SKM-1 (cell line): ENCODE results near the gene DSCAML1.

Experiments
- DNase-seq: peaks from one replicate; lab custom pipeline; 2025; ENCODE audit not compliant: unreplicated experiment; lab: John Stamatoyannopoulos, UW

Gene DSCAML1

DNA sequence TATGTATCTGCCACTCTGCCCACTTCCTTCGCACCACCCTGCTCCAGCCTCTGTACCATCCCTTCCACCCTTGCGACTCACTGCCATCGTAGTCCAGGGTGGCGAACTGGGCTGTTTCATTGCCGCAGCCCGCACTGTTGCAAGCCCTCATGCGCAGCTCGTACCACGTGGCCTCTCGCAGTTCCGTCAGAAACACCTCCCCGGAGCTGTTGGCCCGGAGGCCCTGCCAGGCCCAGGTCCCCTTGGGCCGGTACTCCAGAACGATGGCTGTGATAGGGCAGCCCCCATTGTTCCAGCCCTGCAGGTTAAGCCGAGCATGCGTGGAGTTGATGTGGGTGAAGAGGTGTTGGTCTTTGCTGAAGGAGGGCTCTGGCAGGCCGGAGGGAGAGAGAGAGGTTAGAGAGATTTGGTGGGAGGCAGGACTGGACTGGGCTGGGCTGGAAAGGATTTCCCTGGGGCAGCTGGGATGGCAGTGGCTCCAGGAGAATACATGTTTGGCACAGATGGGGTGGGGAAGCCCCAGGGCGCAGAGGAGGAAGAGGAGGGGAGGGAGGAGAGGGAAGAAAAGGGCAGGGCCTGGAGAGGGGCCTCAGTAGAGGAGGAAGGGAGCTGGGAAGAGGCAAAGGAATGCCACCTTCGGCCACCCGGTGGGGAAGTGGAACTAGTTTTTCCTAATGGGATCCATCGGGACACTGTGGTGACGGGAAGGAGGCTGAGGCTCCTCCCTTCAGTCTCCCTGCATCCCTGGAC lies 359.8 kb downstream of the DSCAML1 start:
- DNase-seq, result no peak

DNA sequence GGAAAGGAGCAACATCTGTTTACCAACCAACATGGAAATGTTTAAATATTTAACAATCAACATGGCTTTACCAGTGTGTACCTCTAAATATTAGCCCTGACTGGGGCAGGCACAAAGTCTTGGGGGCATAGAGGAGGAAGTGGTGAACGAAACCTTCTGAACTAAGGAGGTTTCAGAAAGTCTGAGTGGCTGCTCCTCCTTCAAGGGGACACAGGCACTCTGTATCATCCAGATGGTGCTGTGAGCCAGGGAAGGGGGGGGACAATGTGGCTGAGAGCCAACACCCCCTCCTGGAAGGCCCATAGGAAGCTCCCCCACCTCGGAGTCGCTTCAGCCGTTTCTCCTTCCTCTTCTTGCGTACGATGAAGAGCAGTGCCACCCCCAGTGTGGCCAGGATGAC lies 361.7 kb downstream of the DSCAML1 start:
- no peak for DNase-seq

DNA sequence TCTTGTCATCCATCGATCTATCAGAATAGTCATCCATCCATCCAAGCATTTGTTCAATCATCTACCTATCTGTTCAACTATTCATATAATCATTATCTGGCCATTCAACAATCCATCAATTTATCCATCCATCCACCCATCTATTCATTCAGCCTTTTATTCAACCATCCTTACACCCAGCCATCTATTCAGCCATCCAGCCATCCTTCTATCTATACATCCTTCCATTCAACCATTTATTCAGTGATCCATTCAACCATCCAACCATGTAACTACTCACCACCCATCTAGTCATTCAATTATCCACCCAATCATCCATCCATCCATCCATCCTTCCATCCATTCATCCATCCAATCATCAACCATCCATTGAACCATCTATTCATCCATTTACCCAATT lies 362.5 kb downstream of the DSCAML1 start:
- DNase-seq, result no peak

DNA sequence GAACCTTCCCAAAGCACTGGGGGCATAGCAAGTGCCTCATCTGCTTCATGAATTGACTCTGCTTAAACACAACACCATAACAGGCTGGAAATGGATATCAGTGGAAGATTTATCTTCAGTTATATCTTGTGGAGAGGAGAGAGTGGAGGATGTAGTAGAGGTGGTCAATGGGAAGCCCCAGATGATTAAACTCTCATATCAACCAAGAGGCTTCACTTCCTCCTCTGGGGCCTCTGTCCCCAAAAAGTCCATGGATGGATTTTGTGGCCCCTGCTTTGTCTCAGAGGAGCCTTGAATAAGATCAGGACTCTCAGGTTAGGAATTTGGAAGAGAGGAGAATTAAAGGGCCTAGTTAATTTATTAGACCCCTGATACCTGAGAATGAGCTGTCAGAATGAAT lies 363.3 kb downstream of the DSCAML1 start:
- DNase-seq, result no peak

DNA sequence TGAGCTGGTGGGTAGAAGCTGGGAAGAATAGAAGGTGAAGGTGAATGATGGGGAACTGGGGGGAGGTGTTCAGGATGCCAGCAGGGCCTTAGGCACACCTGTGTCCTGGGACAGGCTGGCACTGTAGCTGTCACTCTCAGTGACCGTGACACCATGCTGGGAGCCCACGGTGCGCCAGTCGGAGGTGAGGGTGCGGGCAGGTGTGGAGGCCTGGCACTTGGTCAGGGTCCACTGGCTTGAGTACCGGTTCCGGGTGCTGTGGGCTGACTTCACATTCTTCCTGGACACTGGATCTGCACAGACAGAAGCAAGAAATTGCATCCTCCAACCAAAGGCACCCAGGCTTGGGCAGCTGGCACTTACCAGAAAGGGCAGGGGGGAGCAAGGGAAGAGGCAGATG lies 365.6 kb downstream of the DSCAML1 start:
- no peak for DNase-seq

DNA sequence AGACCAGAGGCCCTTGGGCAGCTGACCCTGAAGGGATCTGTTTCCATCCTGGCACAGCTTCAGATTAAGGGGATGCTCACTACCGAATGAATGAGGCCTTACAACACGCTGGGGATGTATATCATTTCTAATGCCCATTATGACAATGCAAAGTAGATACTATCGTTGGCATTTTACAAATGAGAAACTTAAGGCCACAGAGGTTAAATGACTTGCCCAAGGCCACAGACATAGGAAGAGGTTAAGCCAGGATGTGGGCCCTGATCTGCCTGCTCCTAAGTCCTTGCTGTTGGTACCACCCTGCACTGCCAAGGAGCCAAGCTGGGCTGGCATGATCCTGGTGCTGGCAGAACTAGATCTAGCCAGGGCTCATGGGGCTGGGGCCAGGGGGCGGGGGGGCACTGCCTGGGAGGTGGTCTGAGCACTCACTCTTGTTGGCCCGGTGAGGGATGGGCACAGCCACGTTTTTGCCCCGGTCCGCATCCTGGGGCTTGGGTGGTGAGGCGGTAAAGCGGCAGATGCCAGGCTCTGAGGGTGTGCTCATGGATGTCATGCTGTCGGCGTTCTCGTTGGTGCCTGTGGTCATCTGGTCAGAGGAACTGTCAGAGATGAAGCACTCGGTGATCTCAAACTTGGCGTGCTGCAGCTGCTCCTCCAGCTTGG lies 366.6 kb downstream of the DSCAML1 start:
- DNase-seq, result no peak

DNA sequence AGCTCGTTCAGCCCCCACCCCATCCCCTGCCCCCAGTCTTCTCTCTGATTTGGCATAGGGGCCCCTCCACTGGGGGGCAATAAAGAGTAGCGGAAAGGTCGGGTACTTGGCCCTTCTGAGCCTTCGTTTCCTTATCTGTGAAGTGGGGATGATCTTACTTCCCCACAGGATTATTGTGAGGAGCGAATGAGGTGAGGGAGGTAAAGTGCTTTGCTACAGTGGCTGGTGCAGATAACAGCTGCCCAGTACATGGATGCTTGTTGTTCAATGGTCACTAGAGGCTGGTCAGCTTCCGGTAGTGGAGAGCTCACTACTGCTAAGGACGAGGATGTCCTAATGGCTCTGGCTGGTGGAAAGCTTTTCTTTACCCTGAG lies 368.2 kb downstream of the DSCAML1 start:
- no peak for DNase-seq

DNA sequence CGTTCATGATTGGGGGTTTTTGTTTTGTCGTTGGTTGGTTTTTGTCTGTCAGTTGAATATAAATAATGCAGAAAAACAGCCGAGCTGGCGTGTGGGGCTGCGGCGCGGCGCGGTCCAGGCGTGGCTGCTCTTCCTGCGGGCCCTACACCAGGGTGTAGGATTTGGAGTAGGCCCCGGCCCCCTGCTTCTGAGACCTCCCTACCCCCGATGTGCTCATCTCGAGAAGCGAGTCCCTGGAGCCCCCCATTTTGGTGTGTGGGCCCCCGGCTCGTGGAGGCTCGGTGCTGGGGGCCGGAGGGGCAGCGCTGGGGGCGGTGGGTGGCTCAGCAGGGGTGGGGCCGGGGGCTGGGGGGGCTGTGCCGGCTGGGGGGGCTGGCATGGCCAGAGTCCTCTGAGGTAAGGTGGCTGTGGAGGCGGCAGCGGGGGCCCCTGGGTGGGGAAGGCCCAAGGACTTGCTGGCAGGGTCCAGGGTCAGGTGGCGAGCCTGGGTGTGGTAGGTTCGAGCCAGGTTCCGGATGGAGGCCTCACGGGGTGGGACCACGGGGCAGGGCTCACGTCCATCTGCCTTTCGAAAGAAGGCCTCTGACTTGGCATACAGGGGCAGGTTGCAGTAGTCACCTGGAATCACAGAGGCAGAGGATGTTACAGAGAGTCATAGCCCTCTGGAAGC lies 368.7 kb downstream of the DSCAML1 start:
- DNase-seq, result no peak

DNA sequence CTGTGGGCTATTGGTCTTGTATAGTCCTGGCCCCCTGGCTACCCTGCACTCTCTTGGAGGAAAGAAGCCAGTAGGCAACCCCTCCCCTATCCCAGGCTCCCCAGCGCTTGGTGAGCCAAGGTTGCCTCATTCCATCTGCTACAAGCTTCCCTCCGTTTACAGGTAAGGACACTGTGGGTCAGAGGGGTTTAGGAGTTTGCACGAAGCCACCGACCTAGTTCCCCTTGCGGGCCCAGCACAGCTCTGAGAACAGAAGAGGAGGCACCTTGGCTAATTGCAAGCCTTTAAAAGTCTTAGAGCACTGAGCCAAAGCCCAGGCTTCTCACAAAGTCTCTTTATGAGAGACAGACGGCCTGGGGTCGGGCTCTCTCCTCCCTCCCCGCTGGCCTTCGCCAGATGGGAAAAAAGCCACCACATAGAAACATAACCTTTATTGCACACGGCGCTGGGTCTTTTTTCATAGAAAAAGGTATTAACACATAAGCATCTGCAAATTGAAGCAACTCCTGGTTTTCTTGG lies 369.6 kb downstream of the DSCAML1 start:
- no peak for DNase-seq

DNA sequence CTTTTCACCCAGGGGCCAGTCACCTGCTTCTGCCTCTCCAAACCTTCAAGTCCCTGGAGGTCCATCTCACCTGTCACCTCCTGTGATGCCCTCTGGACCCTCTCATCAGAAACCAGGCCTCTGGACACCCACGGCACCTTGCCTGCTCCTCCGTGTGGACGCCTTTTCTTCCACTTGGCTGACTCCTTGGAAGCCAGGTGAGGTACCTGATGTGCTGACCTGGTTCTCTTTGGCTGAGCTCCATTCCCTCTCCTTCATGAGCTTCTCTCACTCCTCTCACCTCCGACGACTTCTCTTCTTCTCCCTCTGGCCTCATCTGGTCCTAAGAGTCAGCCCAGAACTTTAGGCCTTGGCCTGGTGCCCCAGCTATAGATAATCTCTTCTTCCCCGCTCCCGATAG lies 370.1 kb downstream of the DSCAML1 start:
- DNase-seq, result no peak

DNA sequence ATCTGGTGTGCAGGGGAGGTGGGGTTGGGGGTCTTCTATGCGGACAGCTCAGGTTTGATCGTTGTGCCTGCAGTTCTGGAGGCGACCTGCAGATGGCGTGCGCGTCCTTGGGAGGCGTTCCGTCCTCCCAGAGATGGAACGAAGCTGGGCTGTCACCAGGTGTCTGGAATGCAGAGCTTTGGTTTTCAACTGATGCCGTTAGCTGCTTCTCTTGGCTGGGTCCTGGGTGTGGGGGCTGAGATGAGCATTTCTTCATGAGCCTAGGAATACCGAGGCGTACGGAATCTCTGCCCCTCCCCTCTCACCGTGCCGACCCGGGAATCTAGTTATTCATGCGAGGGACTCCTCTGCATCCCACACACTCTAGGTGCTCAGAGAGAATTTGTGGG lies 370.7 kb downstream of the DSCAML1 start:
- peak; percentile 5 for DNase-seq

DNA sequence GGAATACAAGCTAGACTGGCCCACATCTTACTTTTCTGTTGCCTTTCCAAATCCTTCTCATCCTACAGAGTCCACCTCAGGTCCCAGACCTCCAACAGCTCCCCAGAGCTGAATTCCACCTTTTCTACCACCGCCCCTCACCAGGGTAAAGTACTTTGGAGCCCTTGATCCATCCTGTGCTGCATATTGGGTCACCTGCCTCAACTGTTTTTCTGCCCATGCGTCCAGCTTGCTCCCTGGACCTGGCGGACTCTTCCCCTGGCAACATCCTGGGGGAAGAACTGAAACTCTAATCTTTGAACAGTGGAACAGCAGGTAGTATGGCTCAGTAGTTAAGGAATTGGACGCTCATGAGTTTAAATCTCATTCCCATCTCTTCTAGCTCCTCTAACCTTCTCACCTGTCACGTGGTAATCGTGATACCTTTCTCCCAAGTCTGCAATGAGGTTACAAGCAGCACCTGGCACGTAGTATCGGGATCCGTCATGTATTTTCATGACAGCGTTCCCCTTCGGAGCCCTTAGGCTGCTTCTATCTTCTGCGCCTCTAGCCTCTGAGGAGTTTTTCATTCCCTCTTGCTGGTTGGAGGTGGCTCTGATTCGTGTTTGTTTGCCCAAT lies 371.2 kb downstream of the DSCAML1 start:
- DNase-seq, result no peak

DNA sequence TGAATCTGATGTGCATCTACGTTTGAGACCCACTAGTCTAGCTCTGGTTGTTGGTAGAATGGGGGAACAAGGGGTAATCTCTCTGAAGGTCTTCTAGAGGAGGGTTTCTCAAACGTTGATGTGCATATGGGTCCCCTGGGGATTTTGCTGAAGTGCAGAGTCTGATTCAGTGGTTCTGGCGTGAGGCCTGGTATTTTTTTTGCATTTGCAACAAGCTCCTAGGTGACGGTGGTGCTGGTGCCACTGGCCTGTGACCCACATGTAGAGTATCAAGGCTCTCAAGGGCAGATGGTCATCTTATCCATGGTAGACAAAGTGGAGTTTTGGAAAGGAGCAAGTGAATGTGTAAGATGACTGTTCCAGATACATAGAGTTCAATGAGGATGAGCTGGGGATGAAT lies 372.2 kb downstream of the DSCAML1 start:
- no peak for DNase-seq

DNA sequence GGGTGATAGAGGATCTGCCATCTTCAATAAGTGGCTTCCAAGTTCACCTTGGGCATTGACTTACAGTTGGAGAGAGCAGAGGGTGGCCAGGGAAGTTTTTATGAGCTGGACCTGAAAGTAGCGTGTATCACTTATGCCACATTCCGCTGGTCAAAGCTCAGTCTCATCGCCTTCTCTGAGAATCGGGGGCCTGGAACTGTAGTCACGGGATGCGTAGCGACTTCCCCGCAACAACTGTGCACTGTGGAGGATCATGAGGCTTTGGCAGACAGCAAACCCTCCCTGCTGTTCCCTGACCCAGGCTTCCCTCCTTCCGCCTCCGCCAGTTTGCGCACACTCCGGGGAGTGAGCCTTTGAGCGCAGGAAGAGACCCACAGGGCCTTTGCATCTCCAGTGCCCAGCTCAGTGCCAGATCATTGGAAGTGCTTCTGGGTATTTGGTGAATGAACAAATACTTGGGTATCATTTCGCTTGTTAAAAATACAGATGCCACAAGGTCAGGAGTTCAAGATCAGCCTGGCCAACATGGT lies 373.9 kb downstream of the DSCAML1 start:
- no peak for DNase-seq

DNA sequence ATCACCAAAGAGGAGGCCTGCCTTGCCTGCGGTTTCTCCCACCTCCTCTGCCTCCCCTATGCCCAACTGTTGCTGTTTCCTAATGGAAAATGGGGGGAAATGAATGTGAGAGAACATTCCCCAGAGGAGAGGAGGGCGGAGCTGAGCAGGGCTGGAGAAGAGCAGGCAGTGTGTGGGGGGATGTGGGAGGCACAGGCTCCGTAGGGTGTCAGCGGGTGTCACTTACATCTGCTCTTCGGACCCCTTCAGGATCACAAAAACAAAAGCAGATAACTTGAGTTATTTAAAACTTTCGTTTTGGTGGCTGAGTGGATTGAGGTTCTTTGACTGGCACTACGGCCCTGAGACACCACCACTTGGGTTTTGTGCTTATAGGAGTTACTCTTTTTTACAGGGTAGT lies 375.5 kb downstream of the DSCAML1 start:
- no peak for DNase-seq

DNA sequence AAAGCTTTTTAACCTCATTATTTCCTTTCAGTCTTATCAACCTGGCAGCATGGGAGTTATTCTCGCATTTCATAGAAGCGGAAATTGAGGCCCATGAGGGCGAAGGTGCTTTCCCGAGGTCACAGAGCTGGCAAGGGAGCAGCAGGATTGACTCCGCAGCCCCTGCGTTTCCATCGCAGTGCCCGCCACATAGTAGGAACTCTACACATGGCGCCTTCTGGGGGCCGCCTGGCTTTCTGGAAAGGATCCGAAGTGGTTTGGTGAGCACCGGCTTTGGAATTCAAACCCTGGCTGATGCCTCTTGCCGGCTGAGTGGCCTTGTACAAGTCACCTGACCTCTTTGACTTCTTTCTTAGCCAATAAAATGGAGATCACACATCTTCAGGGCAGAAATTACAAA lies 376.0 kb downstream of the DSCAML1 start:
- no peak for DNase-seq

DNA sequence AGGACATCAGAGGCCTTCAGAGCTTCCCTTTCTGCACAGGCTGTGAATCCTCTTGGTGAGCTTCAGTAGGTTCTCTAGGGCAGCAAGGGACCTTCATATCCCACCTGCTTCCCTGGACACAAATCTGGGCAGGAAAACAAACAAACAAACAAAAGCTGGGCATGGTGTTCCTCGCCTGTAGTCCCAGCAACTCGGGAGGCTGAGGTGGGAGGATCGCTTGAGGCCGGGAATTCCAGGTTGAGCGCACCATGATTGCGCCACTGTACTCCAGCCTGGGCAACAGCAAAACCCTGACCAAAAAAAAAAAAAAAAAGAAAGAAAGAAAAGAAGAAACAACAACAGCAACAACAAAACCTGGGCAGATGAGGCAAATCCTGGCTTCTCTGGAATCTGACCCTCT lies 376.4 kb downstream of the DSCAML1 start:
- DNase-seq, result no peak

DNA sequence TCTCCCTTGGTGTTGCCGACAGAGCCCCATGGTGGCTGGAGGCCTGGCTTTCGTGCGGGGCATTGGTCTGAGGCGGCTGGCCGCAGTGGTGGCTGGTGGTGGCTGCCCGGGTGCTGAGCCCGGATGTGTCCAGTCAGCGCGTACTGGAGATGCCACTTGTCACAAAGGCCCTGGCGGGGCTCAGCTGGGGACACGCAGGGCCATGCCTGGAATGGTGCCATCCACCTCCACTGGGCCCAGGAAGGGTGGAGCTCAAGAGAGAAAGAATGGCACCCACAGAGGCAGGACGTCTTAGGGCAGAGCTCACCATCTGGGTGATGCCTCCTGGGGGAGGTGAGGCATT lies 376.9 kb downstream of the DSCAML1 start:
- DNase-seq, result no peak

DNA sequence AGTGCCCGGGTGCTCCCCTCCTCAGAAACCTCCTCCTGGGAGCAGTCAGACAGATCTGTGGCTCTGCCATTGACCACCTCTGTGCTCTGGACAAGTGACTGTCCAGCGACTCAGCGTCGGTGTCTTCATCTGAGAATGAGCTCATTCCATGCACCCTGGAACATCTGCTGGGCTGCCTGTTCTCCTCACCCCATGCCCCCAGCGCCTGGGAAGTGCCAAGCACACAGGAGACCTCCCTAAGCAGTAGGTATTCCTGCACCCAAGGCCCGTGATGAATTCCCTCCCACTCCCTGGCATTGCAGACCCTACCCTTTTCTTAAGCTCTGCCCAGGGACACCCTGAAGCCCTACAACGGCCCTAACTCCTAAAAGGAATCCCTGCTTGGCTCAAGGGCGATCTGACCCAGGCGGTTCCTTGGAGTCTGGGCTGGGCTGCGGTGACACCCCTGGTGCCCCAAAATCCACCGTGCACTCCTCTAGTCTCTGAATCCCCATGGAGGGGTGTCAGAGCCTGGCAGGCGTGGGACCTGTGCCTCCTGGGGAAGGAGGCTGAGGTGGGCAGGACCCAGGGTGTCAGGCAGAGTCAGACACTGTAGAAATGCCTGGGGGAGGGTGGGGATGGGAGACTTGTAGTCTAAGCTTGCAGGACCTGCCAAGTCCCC lies 377.4 kb downstream of the DSCAML1 start:
- DNase-seq, result no peak

DNA sequence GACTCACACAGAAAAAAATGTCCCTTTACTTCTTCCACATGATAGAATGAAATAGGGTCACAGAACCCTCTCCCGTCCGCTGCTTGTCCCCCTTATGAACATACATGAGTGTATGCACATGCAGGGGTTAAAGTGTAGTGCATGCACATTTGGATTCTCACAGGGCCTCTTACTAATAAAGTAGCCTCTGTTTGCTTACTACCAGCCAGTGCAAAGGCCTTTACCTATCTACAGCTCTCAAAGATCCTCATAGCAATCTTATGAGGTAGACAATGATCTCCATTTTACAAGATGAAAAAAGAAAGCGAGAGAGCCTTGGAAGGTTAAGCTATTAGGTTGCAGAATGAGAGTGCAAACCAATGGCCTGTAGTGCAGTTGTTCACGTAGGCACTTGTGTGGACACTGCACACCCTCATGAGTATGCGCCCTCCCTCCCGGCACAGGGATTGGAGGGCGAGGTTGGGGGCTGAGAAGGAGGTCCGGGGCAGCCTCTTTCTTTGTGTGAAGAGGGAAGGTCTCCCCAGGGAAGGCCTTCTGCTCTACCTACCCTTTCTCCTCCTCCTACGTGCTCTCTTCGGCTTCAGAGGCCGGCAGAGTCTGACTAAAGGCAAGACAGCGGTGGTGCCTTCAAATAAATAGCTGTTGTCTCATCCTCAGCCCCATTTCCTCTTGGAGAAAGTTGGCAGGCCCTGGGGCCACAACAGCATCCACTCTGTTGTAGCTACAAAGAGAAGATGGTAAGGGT lies 378.1 kb downstream of the DSCAML1 start:
- DNase-seq, result no peak
